ENCODE data around the gene PARD3B.
A peak's percentile ranks its signal among the peaks of the same experiment; 100 is the strongest.

Gene PARD3B

DNA sequence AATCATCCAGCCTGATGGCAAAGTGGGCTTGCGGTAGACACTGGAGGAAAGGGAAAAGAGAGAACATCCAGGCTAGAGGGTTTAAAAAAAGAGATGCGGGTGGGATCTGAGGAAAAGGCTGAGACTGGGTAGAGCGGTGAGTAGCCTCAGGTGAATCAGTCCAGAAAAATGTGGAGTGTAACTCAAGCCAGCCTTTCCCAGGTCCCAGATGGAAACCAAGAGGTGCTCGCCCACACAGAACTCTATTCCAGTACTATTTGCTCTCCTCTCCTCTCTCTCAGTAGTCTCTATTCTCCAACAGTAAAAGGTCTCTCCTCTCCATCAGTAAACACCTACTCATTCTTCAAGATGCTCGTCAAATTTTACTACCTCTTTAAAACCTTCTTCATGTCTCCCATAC is 1098.7 kb downstream of the PARD3B start:
- no peak for DNase-seq

DNA sequence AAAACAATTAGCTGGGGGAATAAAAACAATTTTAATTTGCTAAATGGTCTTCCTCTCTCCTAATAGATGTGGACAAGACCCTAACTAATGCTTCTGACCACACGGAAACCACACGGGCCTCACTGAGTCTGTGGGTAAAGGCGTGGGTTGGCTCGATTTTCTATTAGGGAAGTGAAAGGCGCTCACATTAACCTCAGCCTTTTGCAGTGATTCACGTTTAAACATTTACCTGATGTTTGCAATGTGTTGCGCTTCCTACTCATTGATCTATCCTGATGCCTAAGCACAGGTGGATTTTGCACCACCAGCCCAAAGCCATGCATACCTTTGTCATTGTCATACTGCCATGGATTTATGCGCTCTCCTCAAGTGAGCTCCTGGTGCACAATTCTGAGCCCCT is 1101.4 kb downstream of the PARD3B start:
- no peak for DNase-seq

DNA sequence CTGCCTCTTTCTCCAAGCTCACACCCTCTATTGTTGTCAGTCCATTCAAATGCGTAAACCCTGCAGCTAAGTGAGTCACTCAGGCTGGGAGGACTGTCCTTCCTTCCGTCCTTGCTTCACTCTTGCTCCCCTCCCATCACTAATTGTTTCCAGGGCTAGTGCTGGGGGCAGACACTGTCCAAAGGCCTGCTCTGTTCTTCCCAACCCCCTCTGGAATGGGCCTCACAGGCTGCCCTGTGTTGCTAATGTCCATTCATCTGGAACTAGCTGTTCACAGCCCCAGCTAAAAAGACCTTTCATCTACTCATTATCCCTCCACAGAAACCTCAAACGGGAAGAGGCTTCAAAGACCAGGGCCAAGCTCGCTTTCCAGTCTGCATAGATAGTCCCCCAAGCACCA is 1105.2 kb downstream of the PARD3B start:
- DNase-seq, result peak; percentile 31

DNA sequence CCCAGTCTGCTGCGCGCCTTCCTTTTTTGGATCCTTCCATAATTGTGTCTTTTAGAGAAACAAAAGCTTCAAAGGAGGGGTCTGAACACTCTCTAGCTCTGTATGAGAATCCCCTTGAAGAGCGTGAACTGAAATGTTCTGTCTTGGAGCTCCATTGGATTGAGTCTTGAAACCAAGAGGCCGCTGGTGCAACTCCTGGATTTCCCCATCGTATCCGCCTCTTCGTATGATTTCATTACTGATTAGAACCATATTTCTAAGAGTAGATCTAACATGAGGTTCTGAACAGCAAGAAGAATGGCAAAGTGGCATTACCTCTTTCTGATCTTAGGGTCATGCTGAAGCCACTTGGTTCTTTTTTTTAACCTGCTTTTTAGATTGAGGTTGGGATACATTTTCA is 1105.7 kb downstream of the PARD3B start:
- no peak for DNase-seq

DNA sequence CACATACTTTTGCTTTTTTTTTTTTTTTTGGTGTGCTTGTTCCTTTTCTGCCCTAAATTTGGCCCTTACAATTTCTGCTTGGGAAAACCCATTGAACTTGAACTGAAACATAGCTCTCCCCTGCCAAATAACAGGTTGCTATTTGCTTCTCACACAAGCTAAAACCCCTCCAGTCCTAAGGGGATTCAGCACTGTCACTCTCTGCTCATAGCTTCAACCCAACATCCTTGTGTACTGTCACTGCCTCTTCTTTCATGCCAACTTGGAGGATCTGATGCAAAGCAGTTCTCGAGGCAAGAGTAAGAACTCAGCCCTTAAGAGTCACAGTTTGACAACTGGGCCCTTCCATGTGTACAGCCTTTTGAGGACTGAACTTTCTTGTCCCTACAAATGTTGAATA is 1106.4 kb downstream of the PARD3B start:
- DNase-seq, result no peak

DNA sequence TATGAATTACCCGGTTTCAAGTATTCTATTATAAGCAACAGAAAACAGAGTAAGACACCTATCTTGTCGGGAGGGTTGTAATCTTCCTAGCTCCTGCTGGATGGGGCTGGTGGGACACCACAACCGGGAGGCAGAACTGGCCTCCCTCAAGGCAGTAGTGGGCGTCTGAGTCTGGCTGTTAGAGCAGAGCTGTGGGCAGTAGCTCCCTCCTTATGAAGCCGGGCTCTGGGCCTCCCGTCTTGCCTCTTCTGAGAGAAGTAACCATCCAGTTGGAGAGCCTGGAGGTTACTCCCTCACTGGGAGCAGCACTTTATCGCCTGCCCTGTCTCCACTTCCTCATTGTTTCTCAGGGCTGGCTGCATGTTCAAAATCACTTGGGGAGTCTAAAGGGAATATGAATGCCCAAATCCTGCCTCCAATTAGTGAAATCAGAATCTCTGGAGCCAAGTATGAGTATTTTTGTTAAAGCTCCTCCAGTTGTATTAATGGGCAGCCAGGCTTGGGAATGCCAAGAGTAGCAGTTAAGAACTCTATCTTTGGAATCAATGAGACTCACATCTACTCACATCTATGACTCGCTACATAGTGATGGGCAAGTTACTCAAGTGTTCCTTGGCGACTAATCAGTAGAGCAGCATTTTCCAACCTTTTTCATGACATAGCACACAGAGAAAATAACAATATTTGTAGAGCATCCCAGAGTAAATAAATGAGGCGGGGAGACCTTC is 1109.8 kb downstream of the PARD3B start:
- no peak for DNase-seq

DNA sequence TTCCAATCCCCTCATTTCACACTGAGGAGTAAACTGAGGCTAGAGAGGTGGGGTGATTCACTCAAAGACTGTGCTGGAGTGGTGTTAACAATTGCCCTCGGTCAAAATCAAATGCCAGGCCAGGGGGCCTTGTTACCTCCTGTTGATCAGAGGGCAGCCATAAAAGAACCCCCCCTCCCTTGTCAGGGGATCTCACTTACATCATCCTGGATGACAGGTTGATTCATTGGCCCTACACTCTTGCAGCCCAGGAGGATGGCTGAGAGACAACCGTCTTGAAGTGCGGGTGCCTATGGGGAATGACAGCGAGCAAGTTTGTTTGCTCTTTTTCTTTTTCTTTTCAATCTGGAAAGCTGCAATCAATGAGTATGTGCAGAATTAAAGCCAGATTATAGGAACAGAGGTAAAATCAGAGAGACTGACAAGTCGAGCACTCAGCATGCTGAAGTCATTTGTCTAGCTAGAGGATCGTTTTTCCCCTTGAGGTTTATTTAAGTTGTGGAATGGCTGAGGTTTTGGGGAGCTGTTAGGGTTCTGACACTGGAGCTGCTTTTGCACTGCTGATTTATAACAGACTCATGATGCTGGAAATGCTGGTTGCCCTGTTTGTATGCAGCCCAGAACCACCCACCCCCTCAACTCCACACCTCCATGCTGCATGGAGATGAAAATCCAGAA is 1110.6 kb downstream of the PARD3B start:
- no peak for DNase-seq

DNA sequence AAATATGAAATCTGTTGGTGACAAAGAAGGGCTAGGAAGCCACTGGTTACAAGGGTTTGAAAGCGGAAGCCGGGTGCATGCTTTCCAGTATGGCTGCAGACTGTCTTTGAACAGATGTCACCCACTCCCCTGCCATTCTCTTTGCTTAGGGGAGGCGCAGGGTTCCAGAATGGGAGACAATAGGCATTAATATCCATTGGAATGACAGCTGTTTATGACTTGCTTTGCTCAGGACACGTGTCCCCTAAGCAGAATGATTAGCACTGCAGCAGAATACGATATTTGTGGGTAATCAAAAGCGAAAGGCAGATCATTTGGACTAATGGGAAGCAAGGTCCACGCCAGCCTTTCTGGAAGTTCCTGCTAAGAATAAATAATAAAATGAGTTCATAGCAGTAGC is 1111.2 kb downstream of the PARD3B start:
- DNase-seq, result no peak

DNA sequence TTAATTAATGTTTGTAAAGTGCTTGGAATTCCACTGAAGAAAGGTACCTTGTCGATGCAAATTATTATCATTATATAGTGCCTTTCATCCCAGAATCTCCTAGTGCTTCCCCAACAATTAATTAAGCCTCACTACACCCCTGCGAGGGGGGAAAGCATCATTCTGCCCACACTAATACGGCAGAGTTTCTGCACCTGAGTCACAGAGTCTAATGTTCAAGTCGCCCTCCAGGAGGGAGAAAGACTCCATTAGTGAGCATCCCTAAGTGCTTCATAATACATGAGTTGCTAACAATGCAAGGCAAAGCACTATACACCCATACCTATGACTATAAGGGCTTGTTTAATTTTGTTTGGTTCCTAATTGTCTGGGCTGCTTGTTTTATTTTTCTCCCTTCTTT is 1111.7 kb downstream of the PARD3B start:
- no peak for DNase-seq

DNA sequence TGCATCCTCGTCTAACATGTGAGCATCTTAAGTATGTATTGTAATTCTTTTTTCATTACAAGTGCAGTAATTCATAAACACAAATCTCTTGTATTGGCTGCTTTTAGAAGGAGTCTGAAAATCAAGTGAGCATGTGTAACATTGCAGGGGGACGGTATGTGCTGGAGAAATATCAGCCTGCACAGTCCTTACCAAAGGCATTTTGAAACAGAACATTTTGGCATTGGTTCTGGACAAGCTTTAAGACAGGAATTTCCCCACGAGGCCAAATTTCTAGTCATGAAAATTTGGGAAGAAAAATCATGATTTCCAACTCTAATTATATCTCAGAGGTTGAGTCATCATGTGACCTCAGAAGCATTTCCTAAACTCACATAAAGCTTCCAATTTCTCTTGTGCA is 1112.3 kb downstream of the PARD3B start:
- no peak for DNase-seq

DNA sequence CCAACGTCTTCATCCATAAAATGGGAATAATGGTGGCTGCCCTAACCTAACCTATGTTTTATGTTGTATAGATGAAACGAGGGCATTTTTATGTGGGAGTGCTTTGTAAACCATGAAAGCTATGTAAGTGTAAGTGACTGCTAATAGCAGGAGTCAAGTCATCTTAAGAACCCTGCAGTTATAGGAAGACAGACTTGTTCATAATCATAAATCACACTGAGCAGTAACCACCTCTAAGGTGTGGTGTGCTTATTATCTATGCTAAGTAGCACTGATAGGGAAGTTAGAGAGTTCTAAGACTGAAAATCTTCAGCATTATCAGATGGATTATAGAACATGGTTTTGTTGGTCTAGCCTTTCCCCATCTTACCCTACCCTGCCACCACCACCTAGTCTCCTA is 1112.8 kb downstream of the PARD3B start:
- DNase-seq, result no peak

DNA sequence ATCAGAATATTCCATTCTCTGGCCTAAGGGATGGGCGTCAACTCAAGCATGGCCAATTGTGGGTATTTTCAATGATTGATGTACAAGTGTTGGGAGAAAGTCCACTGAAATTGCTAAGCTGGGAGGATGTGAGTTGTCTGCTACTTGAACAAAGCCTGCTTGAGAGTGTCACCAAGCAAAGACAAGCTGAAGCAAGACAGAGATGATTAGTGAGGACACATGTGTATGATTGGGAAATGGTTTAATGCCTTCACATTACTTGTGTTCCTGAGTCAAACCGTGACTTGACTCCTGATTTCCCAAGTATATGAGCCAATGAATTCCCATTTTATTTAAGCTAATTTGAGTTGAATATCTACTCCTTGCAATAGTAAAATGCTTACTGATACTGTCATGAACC is 1113.3 kb downstream of the PARD3B start:
- DNase-seq, result no peak

DNA sequence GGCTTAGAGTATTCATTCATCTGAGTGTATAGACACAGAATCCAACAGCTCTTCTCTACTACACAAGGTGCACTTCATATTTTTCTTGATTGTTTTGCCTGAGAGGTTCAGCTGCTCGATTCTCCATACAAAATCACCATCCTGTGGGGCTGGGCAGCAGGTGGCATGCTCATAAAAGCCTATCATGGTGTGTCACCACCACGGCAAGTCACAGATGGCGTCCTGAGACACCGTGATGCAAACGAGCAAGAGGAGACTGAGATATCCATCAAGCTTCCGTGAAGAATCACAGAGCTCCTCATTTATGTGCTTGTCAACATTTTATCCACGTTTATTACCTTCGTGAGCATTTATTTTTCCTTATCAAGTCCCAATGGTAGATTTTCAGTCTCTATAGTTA is 1114.6 kb downstream of the PARD3B start:
- DNase-seq, result no peak

DNA sequence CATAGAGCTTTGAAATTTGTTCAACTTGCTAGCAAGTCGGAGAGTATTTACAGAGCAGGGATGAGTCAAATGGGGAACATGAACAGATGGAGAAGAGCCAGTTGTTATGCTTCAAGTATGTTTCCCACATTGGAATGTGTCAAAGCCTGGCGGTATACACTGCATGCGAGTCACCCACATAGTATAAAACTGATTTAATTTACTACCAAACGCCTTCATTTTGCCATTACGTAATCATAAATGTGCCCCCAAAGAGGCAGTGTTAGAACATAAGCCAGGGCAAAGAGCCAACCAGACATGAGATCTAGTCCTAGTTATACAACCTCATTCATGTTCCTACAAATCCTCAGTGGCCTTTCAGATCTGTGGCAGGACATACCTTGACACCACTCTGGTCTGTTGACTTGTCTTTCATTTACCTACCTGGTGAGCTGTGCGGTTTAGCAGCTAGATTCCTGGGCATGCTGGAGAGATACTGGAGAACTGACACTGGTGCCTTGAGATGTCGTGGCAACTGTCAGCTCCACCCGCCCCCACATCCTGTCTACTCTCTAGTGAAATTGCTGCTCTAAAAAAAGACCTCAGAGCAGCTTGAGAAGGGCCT is 1115.3 kb downstream of the PARD3B start:
- DNase-seq, result peak; percentile 77

DNA sequence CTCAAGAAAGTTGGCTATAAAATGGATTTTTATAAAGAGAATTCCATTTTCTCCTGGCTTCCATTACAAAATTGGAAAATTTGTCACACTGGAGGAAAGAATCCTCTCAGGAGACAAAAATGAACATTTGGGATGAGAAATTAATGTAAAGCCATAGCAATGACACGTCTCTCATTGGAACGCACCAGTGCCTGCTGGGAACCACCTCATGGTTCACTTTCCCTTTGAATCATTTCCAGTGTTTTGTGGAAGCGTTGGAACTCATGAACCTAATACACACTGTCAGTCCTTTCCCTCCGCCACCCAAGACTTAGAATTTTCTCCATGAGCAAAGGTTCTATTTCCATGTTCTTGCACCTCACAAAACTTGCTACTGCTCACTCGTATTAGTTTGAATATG is 1116.0 kb downstream of the PARD3B start:
- DNase-seq, result no peak

DNA sequence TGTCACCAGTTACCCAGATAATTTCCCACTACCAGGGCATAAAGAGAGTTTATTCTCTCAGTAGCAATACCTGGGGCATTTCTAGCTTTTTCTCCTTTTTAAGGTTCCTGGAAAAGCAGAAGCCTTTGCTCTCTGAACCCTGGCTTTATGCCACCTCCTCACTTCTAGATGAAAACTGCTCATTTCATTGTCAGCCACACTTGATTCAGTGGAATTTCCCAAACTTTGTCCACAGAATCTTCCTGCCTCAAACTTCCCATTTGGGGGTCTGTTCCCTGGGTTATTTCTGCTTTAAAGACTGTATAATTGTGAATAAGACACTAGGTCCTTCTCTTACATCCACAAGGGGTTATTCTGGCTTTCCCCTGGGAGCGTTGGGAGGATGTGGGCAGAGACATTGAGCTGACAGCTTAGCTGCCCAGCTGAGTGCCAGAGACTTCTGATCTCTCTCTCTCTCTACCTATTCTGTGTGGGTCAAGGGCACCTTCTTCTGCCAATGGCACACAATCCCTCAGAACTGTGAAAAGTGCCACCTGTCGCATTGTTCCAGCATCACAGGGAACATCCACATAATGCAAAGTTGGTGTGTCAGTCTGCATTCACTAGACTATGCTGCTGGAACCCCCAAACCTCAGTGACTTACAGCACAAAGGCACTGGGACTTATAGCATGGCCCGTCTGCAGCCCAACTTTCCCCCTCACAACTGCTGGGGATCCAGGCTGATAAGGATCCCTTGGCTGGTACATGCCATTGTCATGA is 1117.1 kb downstream of the PARD3B start:
- no peak for DNase-seq

DNA sequence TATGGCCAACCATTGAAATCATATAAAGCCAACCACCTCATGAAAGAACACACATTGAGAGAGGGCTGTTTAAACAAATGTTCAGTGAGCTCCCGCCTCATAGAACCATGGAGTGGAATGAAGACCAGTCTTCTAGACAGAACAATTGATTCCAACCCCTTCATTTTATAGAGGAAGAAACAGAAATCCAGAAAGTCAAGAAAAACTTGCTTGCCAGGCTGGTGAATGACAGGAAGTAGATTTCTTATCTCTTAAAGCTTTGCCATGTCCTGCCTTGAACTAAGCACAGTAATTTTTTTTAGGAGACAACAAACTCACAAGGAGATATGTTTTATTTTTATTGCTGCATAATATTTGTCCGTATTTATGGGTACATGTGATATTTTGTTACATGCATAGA is 1120.5 kb downstream of the PARD3B start:
- no peak for DNase-seq
